DMS114 treated with DMSO at 0.1 percent for 48 hours (cell line): ENCODE measurements around the gene SH3BP5.

Experiments used
- DNase-seq: peaks from one replicate; lab custom pipeline; 2025; ENCODE audit not compliant: unreplicated experiment; lab: John Stamatoyannopoulos, UW

The SH3BP5 gene

DNA sequence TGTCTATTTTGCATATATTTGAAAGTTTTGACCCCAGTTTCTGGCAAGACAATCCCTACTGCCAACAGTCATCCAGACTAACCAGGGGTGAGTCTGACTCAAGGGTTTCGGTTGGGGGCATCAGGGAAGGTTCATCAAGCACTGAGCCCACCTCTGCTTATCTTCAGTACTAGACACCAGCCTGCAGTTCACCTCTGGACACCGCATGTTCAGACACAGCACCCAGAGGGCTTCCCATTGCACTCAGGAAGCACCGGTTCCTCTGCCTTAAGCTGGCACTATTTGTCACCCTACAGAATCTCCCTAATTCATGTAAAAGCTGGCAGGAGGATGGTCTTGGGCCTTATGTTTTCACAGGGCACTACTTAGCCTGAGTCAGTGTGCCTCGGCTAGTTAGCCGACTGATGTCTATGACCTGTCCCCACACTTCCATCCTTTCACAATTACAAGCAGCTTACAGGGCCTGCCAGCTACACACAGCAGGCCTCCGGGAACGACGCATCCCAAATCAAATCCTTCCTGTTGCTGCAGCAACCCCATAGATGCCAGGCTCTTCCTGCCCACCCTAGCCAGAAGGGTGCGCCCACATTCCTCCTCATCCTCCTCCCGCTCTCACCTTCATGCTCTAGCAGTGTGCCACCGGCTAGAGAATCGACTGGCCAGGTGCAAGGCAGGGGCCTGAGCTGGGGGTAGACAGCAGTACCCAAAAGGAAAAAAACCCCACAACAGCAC is 52.5 kb downstream of the SH3BP5 start:
- no peak for DNase-seq

DNA sequence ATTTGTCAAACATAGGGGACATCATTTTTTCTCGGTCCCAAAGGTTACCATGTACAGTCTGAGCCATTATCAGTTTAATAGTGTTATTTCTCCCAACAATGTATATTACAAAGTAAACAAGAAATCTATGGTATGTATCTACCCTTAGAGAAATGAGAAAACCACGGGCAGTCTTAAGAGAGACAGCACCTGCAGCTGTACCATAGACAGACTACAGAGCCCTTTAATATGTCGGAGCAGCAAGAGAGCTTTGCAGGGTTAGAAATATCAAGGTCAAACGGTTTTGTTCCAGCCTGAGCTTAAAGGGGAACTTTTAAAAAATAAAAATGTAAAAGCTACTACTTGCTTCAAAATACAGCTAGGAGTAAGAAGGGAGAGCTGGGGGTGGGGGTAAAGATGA is 53.2 kb downstream of the SH3BP5 start:
- DNase-seq, result no peak

DNA sequence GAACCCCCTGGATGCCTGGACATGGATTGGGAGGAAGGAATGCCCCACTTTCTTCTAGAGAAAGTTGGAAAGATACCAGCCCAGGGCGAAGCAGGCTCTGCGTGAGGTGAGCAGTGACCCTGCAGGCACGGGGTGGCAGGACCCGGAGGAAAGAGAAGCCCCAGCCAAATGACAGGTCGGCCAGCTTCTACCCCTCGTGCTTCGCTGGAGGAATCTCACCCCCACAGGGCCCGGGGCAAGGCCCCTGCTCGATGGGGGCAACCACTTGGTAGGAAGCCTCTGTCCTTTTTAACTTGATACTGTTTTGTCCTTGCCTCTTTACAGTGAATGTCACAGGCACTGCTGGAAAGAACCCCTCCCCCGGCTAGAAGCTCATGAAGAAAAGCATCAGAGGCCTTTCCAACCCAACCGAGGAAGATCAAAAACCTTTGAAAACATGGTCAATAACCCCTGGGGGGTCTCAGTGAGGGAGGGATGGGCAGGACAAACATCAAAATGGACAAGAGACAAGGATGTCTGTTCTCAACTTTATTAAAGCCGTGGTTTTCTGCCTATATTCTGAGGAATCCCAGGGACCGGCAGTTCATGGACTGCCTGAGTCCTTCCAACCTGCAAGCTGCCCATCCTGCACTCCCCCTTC is 54.4 kb downstream of the SH3BP5 start:
- DNase-seq, result no peak

DNA sequence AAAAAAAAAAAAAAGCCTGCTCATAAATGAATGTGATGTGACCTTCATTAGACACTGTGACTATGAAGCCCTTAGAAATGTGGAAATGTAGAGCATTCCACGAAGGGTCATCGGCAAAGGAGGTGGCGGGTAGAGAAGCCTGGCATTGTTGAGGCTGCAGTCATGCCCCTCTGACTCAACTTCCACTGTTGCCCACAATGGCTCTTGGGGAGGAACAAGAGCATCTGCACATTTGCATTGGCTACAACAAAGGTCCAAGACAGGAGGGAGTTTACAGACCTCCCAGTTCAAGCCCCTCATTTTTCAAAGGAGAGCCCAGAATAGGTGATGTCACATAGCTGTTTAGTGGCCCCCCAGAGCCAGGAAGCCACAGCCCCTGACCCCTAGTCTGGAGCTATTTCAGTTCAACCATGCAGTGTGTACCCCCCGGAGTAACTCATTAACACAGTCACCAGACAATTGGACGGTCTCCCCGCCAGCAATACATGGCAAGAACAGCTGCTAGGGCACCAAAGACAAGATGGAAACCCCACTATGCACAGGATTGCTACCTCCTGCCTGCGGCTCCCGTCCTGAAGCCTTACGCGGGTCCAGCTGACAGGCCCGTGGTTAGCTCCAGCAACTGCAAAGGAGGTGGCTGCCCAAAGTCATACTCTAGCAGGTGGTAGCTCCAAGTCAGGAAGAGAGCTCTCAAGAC is 56.2 kb downstream of the SH3BP5 start:
- DNase-seq, result no peak

DNA sequence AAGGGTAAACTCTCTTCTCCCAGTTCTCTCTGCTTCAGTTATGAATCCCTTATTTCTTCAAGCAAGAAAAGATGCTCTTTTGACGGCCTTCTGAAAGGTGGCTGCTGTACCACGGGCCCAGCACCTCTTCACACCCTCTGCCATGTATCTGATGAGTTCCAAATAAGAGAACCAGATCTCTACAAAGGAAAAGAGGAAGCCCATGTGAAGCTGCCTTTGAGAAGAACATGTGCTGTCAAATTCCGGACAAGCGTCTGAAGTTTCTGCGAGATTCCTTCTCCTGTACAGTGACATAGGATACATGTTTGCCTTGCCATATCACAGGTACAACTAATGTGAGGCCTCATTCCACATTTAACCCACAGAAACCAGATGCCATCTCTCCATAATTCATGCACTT is 59.2 kb downstream of the SH3BP5 start:
- no peak for DNase-seq

DNA sequence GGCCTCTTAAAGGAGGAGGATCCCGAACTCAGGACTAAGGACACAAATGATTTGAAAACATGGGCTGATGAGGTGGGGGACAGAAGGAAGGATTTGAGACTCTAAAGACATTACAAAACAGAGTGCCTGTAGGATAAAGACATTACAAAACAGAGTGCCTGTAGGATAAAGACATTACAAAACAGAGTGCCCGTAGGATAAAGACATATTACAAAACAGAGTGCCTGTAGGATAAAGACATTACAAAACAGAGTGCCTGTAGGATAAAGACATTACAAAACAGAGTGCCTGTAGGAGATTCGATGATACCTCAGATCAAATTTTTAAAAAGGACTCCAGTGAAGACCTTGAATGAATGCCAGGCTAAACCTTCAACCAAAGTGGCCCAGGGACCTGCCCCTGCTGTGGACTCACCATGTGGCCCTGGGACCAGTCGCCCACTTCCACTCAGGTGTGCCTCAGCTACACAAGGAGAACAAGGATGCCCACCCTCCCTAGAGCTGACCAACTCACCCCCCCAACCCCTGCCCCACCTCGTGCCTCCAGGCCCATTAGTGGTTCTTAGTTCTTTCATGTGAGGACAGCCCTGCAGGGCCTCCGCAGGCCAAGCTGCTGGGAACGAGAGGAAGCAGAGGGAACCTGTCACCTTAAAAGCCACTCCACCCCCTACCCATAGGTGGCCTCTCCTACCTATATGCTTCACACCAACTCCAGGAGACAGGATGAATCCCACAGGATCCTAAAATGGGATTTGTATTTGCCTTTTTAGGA is 59.8 kb downstream of the SH3BP5 start:
- no peak for DNase-seq

DNA sequence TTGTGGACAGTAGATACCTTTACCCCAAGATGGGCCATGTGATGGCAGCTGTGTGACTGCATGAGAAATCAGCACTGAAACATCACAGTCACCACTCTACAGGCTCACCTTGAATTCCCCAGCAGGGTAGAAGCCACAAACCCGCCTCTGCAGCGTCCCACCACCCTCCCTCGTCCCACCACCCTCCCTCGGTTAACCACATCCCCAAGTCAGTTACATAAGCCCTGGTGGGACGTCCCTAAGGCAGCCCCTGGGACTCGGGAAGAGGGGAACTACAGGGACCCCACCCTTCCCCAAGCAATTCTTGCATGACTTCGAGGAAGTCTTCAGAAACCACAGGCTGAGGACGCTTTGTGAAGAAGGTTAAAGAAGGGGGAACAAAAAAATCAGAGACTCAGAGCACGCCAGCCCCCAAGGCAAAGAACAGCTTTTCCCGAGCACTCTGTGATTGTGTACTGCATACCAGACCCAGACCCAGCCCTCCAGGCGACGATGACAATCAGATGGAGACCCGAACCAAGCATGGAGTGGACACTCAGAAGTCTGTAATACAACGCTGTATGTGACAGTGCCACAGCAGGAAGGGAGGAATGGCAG is 60.5 kb downstream of the SH3BP5 start:
- DNase-seq, result no peak

DNA sequence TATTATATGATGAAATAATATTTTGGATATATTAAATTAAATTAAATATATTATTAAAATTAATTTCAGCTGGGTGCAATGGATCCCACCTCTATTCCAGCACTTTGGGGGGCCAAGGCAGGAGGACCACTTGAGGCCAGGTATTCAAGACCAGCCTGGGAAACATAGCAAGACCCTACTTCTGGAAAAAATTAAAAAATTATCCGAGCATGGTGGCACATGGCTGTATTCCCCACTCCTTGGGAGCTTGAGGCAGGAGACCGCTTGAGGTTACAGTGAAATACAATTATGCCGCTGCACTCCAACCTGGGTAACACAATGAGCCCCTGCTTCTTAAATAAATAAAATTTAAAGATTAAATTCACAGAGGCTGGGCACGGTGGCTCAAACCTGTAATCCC is 61.4 kb downstream of the SH3BP5 start:
- no peak for DNase-seq

DNA sequence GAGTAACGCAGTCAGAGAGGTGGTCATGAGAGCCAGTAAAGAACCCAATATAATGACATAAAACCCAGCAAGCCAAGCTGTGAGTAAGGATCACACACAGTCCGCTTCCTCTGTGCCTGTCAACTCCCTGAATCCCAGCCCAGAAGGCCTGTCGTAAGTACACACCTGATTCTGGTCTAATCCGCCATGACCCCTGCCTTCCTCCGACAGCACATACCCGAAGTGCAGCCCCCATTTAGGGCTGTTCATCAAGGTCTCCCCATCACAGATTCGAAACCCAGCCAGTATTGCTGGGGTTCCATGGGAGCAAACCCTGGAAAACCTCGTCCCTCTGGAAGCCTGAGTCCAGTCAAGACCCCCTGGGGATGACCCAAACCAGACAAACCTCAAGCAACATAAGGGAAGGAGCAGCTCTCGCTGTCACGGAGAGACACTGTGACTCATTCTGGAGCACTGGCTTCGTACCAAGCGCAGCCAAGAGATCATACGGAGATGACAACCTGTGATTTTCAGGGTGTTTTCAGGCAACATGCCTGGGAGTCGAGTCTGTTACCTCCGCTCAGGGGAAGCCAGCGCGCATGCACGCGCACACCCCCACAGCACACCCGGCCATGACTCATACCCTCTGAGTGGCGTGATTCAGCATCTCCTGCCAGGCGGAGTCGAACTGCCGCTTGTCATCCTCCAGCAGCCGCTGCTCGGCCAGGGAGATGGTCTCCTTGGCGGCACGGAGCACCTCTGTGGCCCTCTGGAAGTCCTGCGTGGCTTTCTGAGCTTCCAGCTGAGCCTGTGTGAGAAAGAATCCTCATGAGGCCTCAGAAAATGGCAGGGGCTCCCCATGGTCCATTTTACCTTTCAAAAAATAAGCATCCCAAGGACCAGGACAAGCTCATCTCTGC is 63.0 kb downstream of the SH3BP5 start:
- no peak for DNase-seq

DNA sequence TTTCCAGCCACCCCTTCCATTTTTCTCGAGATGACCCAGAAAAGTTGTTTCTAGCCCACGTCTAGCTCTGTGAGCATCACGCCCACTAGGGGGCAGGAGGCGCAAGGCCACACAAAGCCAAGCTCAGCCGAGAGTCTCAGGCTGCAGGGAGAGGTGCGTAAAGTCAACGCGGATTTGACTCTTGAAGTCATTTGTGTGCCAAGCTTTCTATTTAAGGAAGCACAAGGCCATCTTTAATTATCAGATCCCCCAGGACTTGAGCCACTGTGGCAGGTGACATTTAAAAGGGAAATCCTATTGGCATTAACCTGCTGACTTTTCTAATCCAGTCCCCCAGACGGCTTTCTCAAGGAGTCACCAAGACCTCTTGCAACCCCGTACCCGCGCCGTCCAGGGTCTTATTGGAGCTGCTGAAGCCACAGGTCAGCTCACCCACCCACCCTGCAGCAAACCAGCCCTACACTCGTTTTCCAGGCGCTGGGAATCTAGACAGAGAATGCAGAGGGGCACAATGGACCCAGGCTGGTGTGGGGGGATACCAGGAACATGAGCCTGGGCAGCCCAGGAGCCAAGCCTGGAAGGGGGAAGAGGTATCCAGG is 64.3 kb downstream of the SH3BP5 start:
- DNase-seq, result peak; percentile 59

DNA sequence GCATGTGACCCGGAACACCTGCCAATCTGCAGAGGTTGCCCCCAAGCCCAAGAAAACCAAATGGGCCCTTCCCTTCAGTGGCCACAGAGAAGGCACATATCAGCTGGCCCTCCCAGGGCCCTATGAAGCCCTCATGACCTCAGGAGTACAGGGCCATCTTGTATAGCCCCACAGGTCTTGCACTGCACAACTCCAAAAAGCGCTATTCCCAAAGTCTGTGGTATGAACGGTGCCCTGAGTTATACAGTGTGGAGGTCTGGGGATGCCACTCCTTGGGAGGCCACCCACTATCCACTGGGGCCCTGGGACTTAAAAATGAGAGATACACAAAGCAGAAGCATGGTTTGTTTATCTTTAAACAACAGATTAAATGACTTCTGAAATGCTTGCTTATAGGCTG is 64.9 kb downstream of the SH3BP5 start:
- DNase-seq, result no peak

DNA sequence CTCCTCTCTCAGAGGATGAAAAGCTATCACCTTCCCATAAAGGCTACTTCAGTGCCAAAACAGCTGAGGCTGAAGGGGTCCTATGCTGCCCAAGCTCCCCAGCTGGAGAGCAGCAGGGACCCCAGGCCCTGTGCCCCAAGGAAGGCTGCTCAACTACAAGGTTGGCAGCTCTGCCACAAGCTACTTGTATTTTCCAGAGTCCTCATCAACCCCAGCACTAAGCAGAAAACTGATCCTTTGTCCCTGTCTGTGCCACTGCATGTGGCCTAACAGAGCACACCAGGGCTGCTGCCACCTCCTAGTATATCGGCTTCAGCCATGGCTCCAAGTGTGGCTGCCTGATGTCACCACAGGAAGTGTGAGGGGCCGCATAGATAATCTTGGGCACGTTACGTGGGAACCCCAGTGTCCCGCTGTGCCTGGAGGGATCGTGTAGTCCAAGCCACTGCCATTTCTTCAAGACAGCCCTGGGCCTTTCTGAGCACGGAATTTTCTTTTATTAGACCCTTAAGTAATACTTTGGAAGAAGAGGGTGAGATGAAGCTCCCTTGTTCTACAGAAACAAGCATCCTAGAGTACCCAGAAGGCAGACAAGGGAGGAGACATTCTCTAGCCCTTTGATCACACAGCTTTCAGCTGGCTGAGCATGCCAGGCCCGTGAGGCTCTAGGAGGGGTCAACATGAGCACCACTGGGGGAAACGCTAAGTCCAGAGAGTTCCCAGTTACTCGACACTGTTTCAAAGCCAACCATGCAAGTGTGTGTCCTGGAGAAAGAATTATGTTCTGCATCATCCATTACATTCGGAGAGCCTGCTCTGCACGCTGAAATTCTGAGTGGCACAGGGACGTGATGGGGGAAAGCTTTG is 65.6 kb downstream of the SH3BP5 start:
- no peak for DNase-seq

DNA sequence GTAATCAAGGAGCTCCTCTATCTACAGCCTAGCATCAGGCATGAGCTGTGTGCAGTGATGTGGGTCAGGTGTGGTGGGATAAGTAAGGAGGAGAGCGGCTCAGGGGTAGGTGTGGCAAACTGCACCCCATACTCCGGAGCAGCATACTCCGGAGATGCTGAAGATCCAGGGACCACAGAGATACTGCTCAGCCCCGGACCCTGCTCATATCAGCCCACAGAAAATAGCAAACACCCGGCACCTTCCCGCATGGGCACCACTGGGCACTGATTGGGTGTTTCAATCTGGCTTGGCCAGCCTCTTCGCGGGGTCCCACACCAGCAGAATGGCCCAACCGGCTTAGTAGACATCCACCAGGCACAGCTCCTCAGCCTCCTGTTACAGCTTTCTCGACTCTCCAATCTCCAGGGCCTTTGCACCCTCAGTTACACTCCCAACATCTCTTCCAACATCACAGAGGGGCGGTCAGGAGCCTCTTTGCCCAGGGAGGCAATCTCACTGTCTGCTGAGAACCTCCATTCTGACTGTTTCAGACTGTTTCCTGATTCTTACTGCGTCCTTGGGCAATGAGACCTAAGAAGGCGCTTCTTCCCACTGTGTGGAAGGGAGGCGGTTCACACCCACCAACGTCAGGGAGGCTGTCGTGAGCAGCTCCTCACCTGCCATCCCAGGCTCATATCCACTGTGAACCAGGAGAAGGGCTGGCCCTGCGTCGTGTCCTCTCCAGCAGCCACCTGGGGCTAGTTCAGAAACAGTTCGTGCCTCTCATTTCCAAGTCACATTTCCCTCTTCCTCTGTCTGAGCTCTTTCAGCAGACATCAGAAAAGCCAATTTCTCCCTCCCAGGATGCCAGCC is 66.5 kb downstream of the SH3BP5 start:
- DNase-seq, result no peak

DNA sequence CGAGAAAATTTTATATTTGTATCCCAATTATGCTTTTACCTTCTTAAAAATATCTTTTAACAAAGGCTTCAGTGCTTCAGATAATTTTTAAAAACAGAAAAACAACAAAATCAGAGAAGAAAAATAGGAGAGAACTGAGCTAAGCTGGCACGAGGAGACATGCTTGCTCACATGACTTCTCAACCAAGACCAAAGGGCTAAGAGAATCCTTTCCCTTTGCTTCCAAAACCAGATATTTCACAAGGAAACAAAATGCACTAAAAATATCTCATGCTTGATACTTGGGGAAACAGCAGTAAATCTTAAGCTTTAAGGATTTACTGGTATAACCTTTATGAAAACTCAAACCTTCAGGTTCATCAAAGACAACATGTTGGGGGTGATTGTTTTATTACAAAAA is 67.9 kb downstream of the SH3BP5 start:
- DNase-seq, result no peak

DNA sequence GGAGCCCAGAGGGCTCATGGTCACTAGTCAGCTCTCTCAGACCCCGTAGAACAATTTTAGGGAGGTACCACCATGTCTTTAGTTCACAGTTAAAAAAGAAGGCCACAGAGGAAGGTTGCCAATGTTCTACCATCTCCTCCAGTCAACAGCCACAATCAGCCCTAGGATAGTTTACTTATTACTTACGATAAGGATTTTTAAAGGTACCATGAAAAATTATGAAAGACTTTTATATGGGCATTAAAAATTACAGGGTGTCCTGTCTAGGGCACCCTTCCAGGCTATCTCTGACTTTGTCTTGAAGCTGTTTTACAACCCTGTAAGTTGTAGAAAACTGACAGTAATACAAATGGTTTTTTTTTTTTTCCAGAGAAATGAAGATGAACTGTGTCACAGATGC is 68.5 kb downstream of the SH3BP5 start:
- DNase-seq, result no peak

DNA sequence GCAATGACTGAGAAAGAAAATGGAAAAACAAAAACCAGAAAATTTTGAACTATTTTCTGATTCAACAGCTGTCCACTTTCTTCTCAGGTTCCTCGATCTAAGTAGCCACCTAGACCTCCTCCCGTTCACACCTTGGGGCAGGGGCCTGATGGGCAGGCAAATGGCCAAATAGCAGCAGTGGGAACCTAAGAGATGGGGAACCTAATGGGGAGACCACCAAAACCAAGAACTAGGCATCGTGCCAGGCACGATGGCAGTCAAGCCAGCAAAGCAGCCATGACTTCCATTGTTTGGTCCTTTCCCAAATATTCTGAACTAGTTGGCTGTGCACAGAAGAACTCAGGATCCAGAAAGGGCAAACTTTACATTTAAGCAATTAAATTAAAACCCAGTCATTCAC is 69.3 kb downstream of the SH3BP5 start:
- no peak for DNase-seq

DNA sequence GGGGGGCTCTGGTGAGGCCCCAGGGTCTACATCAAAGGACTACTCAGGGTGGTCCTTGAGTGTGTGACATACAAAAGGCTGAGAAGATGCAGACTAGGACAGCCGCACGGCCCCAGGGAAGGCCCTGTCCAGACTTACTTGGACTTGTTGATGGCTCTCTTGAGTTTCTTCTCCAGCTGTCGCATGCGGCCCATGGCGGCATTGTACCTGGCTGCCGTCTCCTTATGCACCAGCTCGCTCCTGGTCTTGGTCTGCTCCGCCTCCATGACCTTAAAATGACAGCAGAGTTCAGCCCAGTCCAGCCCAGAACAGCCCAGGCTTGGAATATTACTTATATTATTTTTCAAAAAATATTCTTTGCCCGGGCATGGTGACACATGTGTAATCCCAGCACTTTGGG is 70.4 kb downstream of the SH3BP5 start:
- DNase-seq, result no peak

DNA sequence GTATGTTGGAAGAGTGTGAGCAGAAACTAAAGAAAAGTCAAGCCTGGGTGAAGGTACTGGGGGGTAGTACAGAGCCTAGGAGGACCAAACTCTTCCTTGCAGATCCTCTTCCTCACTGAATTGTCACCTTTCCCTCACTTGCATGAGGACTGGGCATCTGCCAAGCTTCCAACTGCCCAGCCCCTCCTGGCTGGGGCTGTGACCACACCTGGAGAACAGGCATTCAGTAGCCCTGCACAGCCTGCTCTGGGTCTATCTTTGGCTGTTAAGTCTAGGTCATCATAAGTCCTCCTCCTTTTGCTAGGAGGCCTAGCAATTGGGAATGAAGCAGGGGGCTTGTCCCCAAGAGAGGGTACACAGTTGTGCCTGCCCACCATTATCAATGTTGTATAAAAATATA is 71.1 kb downstream of the SH3BP5 start:
- DNase-seq, result no peak
